H9 (cell line): ENCODE data around the gene PRSS27. TPM values are rescaled to one million over a fixed set of nuclear protein-coding genes. Genes with fewer than 3 reads are reported as not detected.

Source experiments
- DNase-seq: peaks from one replicate; pipeline ENCODE4 v3.0.0-alpha.2; 2017
- H2AFZ ChIP-seq: one replicate; pipeline ENCODE4 v1.6.1; 2013; ENCODE audit warnings: mild to moderate bottlenecking, low read length, control low read depth, moderate library complexity
- H2AK5ac ChIP-seq: 2 replicates; pipeline ENCODE4 v1.6.1; 2013; ENCODE audit warnings: low read length, control low read depth, mixed read lengths; ENCODE audit not compliant: insufficient read length
- H2BK120ac ChIP-seq: one replicate; pipeline ENCODE4 v1.6.1; 2013; ENCODE audit warnings: low read depth, mild to moderate bottlenecking, low read length, control low read depth, inconsistent platforms; ENCODE audit not compliant: poor library complexity, severe bottlenecking
- H2BK12ac ChIP-seq: 2 replicates; pipeline ENCODE4 v1.6.1; 2013; ENCODE audit warnings: low read length, control low read depth, mixed read lengths, low read depth; ENCODE audit not compliant: insufficient read length
- H2BK15ac ChIP-seq: 2 replicates; pipeline ENCODE4 v1.6.1; 2013; ENCODE audit warnings: low read depth, low read length, control low read depth
- H2BK20ac ChIP-seq: one replicate; pipeline ENCODE4 v1.6.1; 2013; ENCODE audit warnings: low read depth, mild to moderate bottlenecking, low read length, control low read depth, inconsistent platforms; ENCODE audit not compliant: poor library complexity, severe bottlenecking
- H2BK5ac ChIP-seq: 2 replicates; pipeline ENCODE4 v1.6.1; 2013; ENCODE audit warnings: low read length, control low read depth, mixed read lengths; ENCODE audit not compliant: insufficient read length
- H3K14ac ChIP-seq: 2 replicates; pipeline ENCODE4 v1.6.1; 2013; ENCODE audit warnings: low read length, control low read depth; ENCODE audit not compliant: insufficient read depth
- H3K18ac ChIP-seq: 2 replicates; pipeline ENCODE4 v1.6.1; 2013; ENCODE audit warnings: low read depth, mild to moderate bottlenecking, mixed read lengths, low read length, control low read depth; ENCODE audit not compliant: insufficient read length
- H3K23ac ChIP-seq: 2 replicates; pipeline ENCODE4 v1.6.1; 2013; ENCODE audit warnings: low read length, control low read depth, mixed read lengths, low read depth; ENCODE audit not compliant: insufficient read length
- H3K23me2 ChIP-seq: 2 replicates; pipeline ENCODE4 v1.6.1; 2013; ENCODE audit warnings: low read depth, mild to moderate bottlenecking, mixed read lengths, low read length, control low read depth; ENCODE audit not compliant: insufficient read length, poor library complexity, severe bottlenecking
- H3K27ac ChIP-seq: 2 replicates; pipeline ENCODE4 v1.5.1; 2013; ENCODE audit warnings: low read length, control low read depth, mixed read lengths, low read depth; ENCODE audit not compliant: insufficient read length
- H3K27me3 ChIP-seq: 2 replicates; pipeline ENCODE4 v1.6.1; 2013; ENCODE audit warnings: low read length, control low read depth, inconsistent platforms; ENCODE audit not compliant: insufficient read depth
- H3K4ac ChIP-seq: 2 replicates; pipeline ENCODE4 v1.6.1; 2013; ENCODE audit warnings: low read depth, mild to moderate bottlenecking, control low read depth, inconsistent platforms, low read length, moderate library complexity
- H3K4me1 ChIP-seq: 2 replicates; pipeline ENCODE4 v1.6.1; 2013; ENCODE audit warnings: low read length, control low read depth, inconsistent platforms; ENCODE audit not compliant: insufficient read depth
- H3K4me2 ChIP-seq: 2 replicates; pipeline ENCODE4 v1.6.1; 2013; ENCODE audit warnings: low read length, control low read depth, mixed read lengths; ENCODE audit not compliant: insufficient read length, insufficient read depth
- H3K56ac ChIP-seq: 2 replicates; pipeline ENCODE4 v1.6.1; 2013; ENCODE audit warnings: low read depth, mild to moderate bottlenecking, mixed read lengths, low read length, control low read depth; ENCODE audit not compliant: insufficient read length
- H3K79me1 ChIP-seq: 2 replicates; pipeline ENCODE4 v1.6.1; 2013; ENCODE audit warnings: low read depth, mild to moderate bottlenecking, moderate library complexity, low read length, control low read depth, inconsistent platforms; ENCODE audit not compliant: insufficient read depth, poor library complexity, severe bottlenecking
- H3K79me2 ChIP-seq: 2 replicates; pipeline ENCODE4 v1.6.1; 2013; ENCODE audit warnings: low read length, control low read depth, inconsistent platforms; ENCODE audit not compliant: insufficient read depth
- H3K9ac ChIP-seq: 2 replicates; pipeline ENCODE4 v1.6.1; 2013; ENCODE audit warnings: low read length, control low read depth, mixed read lengths; ENCODE audit not compliant: insufficient read length; ENCODE audit errors: extremely low read depth
- H3K9me3 ChIP-seq: one replicate; pipeline ENCODE4 v1.6.1; 2013; ENCODE audit warnings: low read depth, low read length, inconsistent platforms; ENCODE audit not compliant: control insufficient read depth
- H3T11ph ChIP-seq: one replicate; pipeline ENCODE4 v1.6.1; 2013; ENCODE audit warnings: mild to moderate bottlenecking, low read length, control low read depth, inconsistent platforms
- H4K20me1 ChIP-seq: one replicate; pipeline ENCODE4 v1.6.1; 2013; ENCODE audit not compliant: control insufficient read depth, insufficient read length, insufficient read depth
- H4K5ac ChIP-seq: 2 replicates; pipeline ENCODE4 v1.6.1; 2013; ENCODE audit warnings: low read depth, mild to moderate bottlenecking, mixed read lengths, low read length, control low read depth; ENCODE audit not compliant: insufficient read length
- H4K8ac ChIP-seq: replicated peaks from 2 replicates; pipeline ENCODE4 v1.6.1; 2013; ENCODE audit warnings: low read length, control low read depth, mixed read lengths, low read depth; ENCODE audit not compliant: insufficient read length
- H4K91ac ChIP-seq: 2 replicates; pipeline ENCODE4 v1.6.1; 2013; ENCODE audit warnings: low read depth, mild to moderate bottlenecking, moderate library complexity, mixed read lengths, low read length, control low read depth; ENCODE audit not compliant: insufficient read length
- H3K27ac Mint-ChIP-seq, 3 experiments: 2 replicates in 2 of 3; 3 replicates in 1 of 3; pipeline ENCODE4 v1.8.0; 2020 to 2021; ENCODE audit warnings: mixed read lengths in 3 of 3, mild to moderate bottlenecking in 1 of 3, moderate library complexity in 1 of 3
- H3K27me3 Mint-ChIP-seq: 2 replicates; pipeline ENCODE4 v1.8.0; 2021; ENCODE audit warnings: low read depth, mild to moderate bottlenecking, moderate library complexity, mixed read lengths
- H3K36me3 Mint-ChIP-seq, 3 experiments: 2 replicates in 2 of 3; 3 replicates in 1 of 3; pipeline ENCODE4 v1.8.0; 2020 to 2021; ENCODE audit warnings: low read depth in 3 of 3, mixed read lengths in 3 of 3; ENCODE audit not compliant: insufficient read depth in 1 of 3
- H3K4me1 Mint-ChIP-seq, 2 experiments: 2 replicates each; pipeline ENCODE4 v1.8.0; 2020; ENCODE audit warnings: mixed read lengths in 2 of 2
- H3K4me3 Mint-ChIP-seq, 2 experiments: 2 replicates in 1 of 2; 3 replicates in 1 of 2; pipeline ENCODE4 v1.8.0; 2020 to 2021; ENCODE audit warnings: mild to moderate bottlenecking in 2 of 2, mixed read lengths in 2 of 2, moderate library complexity in 1 of 2
- H3K9me3 Mint-ChIP-seq, 2 experiments: 2 replicates in 1 of 2; 3 replicates in 1 of 2; pipeline ENCODE4 v1.8.0; 2020; ENCODE audit warnings: mild to moderate bottlenecking in 2 of 2, mixed read lengths in 2 of 2, moderate library complexity in 1 of 2
- WGBS: extraction: QIAGEN DNeasy Blood & Tissue Kit; methylation state at CpG from one replicate; pipeline ENCODE4 v1.1.7; 2013; ENCODE audit warnings: missing lambda C conversion rate, low lambda C conversion rate, mixed read lengths; ENCODE audit not compliant: insufficient read length; ENCODE audit errors: extremely low coverage; 5-methylcytosine and 5-hydroxymethylcytosine counted together
- long read RNA-seq: library from polyadenylated mRNA; unstranded; transcript quantifications from one replicate; pipeline ENCODE4 v2.0.0, GENCODE V29; 2020
- total RNA-seq: library from RNA; stranded (reverse); gene quantifications from 2 replicates; pipeline ENCODE4 v1.2.1, GENCODE V29; 2021
- TF ChIP-seq, protein P1 (sequence below): fragments of 200-600 bp; sonication (generic); conservative IDR thresholded peaks from 3 replicates; pipeline ENCODE4 v1.8.0; 2021; ENCODE audit warnings: antibody characterized with exemption, mild to moderate bottlenecking

PRSS27 gene
- 3.6 and 5.0 TPM in 2 replicates for total RNA-seq
- long read RNA-seq, partial matches to known transcripts = 0 of 1 reads
- long read RNA-seq, other reads (novel, unspliced or antisense) = 1 of 1 reads

- H3K18ac ChIP-seq = peak within 1 kb of the TSS; percentile 63
- no peak within 1 kb of the TSS for H4K8ac ChIP-seq
- H3K4me1 ChIP-seq = no peaks in the 10 kb centered on the region; the same call in 1 of the 2 replicates
- H2BK5ac ChIP-seq = no peak within 1 kb of the TSS
- H3K27ac ChIP-seq = no peak within 1 kb of the TSS
- Mint-ChIP-seq H3K36me3 (no peaks in the 10 kb centered on the region), H3K27me3 (peaks cover 4% of the 10 kb centered on the region), H3K4me3 (peak within 1 kb of the TSS; percentile 79 to 89), H3K9me3 (no peaks in the 10 kb centered on the region), H3K4me1 (peaks cover 3 to 10% of the 10 kb centered on the region in 2 experiments; a peak in 3 of 4 replicates), H3K27ac (peak within 1 kb of the TSS; percentile 40 to 92 (median 89); a peak in 4 of 7 replicates)
- H3K9ac ChIP-seq = no peak within 1 kb of the TSS
- no peak within 1 kb of the TSS for H3K23ac ChIP-seq
- H4K20me1 ChIP-seq = no peaks in the 10 kb centered on the region
- DNase-seq = no peak
- no peak within 1 kb of the TSS for H2BK15ac ChIP-seq
- no peaks in the 10 kb centered on the region for H3K79me2 ChIP-seq
- H3K4ac ChIP-seq = no peak within 1 kb of the TSS
- no peak within 1 kb of the TSS for H2BK12ac ChIP-seq
- no CpG with 5 or more reads among the region's 26 CpGs for WGBS
- H4K91ac ChIP-seq = no peak within 1 kb of the TSS
- no peak within 1 kb of the TSS for H3T11ph ChIP-seq
- TF ChIP-seq, protein P1, sequence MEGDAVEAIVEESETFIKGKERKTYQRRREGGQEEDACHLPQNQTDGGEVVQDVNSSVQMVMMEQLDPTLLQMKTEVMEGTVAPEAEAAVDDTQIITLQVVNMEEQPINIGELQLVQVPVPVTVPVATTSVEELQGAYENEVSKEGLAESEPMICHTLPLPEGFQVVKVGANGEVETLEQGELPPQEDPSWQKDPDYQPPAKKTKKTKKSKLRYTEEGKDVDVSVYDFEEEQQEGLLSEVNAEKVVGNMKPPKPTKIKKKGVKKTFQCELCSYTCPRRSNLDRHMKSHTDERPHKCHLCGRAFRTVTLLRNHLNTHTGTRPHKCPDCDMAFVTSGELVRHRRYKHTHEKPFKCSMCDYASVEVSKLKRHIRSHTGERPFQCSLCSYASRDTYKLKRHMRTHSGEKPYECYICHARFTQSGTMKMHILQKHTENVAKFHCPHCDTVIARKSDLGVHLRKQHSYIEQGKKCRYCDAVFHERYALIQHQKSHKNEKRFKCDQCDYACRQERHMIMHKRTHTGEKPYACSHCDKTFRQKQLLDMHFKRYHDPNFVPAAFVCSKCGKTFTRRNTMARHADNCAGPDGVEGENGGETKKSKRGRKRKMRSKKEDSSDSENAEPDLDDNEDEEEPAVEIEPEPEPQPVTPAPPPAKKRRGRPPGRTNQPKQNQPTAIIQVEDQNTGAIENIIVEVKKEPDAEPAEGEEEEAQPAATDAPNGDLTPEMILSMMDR = no peak
- no peaks in the 10 kb centered on the region for H3K79me1 ChIP-seq
- H3K56ac ChIP-seq = no peak within 1 kb of the TSS
- H2AK5ac ChIP-seq = no peak within 1 kb of the TSS
- H4K5ac ChIP-seq = no peak within 1 kb of the TSS
- no peak within 1 kb of the TSS for H2BK120ac ChIP-seq
- H3K27me3 ChIP-seq = no peaks in the 10 kb centered on the region
- H3K14ac ChIP-seq = peak within 1 kb of the TSS; percentile 83
- no peaks in the 10 kb centered on the region for H3K9me3 ChIP-seq
- H2BK20ac ChIP-seq = no peak within 1 kb of the TSS
- H3K23me2 ChIP-seq = no peaks in the 10 kb centered on the region
- H3K4me2 ChIP-seq = peak within 1 kb of the TSS; percentile 13
- H2AFZ ChIP-seq = no peak within 1 kb of the TSS
These were observed at the start of gene PRSS27 for GRCh38 chr16:2720064-2720457. Gene PRSS27 (minus strand): TSS chr16:2720224. CDS start chr16:2720160, 64 bp downstream.
